HG02943 (cell line): Measurements from ENCODE around the gene HERC3.

Experiments used
- ATAC-seq: cut with Tn5 transposase; IDR thresholded peaks from one replicate; pipeline ENCODE4 v1.9.1; 2021; ENCODE audit warnings: mild to moderate bottlenecking, low read depth, moderate library complexity; ENCODE audit not compliant: unreplicated experiment

The HERC3 gene

DNA sequence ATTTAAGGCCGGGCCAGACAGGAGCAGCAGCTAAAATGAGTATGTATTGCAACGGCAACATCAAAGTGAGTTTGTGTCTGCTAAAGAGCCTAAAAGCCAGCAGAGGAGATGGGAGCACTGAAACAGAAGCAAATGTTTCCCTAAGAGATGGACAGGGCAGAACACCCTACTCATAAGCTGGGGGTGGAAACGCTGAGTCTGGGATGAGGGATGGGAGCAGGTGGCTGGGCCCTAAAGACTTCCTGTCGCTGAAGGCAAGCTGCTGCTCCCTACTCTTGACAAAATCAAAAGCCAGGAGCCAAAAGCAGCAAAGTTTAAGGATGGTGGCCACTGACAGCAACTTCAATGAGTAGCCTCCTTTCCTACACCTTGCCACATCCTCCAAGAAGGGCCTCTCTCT lies 145.9 kb downstream of the HERC3 start:
- no peak for ATAC-seq

- no peak for ATAC-seq
These were observed 150.3 kb downstream of the HERC3 start for GRCh38 chr4:88742561-88742960.

DNA sequence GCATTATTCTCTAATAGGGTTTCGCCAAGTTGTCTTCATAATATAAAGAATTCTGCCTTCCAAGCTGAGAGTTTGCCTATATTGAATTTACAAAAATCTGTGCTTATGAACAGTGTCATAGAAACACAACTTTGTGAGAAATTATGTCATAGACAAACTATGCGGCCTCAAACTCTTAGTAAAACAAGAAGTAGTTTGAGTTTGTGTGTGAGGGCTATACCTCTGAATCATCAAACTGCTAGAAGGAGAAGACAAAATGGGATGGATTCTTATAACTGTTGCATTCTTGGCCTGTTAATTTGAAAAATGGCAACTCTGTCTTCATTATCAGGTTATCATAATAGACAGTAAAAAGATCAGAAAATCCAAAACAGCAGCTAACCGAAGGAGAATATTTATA lies 151.4 kb downstream of the HERC3 start:
- no peak for ATAC-seq

DNA sequence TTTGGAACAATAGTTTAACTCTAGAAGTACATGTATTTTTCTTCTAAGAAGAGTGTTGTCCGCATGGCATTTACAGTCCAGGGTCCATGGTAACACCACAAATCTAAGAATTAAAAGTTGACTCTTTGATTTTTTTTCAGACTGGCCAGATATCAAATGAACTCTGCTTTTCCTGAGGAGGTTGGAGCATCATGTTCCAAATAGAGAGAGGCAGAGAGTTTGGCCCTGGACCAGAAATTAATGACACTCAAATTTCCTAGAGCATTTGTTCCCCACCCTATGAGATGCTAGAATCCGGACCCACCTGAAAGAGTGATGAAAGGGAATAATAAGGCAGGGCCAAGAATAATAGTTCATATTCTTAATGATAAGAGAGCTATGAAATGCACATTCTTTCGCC lies 152.3 kb downstream of the HERC3 start:
- ATAC-seq = no peak

DNA sequence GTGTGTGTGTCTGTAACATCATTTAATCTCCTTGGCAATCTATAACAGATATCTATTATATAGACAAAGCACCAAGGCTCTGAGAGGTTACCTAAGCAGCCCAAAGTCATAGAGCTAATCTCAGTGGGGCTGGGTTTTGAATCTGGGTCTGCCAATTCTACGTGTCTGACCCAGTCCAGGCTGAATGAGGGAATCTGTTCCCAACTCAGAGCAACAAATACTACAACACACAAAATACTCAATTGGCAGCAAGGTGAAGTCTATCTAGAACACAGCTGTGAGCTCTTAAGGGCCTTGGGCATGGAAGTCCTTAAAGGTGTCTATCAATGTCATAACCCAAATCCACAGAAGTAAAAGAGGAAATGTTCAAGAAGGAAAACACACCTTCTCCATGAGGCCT lies 152.9 kb downstream of the HERC3 start:
- ATAC-seq = no peak

DNA sequence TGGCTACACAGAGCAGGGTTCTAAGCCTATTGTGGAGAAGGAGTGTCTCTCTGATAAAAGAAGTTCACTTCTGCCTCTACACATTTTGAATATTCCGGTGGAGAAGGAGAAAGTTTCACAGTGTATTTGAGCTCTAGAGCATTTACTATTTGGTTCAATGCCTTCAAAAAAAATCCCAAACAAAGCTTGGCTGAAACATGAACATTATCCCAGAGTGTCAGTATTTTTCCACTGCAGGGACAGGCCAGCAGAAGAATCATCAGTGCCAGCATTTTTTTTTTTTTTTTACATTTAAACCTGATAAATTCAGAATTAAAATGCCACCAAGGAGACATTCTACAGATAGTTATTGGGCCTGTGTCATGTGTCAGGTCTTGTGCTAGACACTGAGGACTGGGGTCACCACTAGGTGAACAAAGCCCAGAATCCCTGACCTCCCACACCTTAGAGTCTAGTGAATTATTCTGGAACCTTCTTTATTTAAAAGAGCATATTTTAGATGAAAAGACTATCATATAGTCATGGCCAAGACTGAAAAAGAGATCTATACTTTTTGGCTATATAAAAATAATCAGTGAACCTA lies 153.4 kb downstream of the HERC3 start:
- ATAC-seq = no peak

- ATAC-seq = no peak
These were observed 153.9 kb downstream of the HERC3 start for GRCh38 chr4:88746206-88746605.

- no peak for ATAC-seq
These were observed 155.1 kb downstream of the HERC3 start for GRCh38 chr4:88747351-88747750.

- ATAC-seq = no peak
These were observed 158.1 kb downstream of the HERC3 start for GRCh38 chr4:88750369-88750768.

- ATAC-seq = no peak
These were observed 159.2 kb downstream of the HERC3 start for GRCh38 chr4:88751258-88752075.

GRCh38 chr4:88752076-88752463 lies 159.8 kb downstream of the HERC3 start:
- ATAC-seq = no peak

GRCh38 chr4:88752754-88753153 lies 160.5 kb downstream of the HERC3 start:
- no peak for ATAC-seq

- no peak for ATAC-seq
These were observed 161.6 kb downstream of the HERC3 start for GRCh38 chr4:88753658-88754571.

DNA sequence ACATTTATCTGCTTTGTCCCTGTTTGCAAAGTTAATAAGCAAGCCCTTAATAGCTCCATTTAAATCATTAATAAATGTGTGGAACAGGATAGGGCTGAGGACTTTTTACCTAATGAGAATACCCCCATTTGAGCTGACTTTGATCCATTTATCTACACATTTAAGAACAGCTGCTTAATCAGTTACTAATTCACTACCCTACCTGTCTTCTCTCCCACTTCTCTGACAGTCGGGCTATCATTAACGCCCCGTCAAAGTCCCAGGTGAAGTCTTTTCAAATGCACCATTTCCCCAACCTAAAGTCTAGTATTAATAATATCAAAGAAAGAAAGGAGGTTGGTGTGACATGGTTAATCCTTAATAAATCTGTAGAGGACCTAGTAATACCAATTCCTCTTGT lies 162.5 kb downstream of the HERC3 start:
- ATAC-seq = no peak

DNA sequence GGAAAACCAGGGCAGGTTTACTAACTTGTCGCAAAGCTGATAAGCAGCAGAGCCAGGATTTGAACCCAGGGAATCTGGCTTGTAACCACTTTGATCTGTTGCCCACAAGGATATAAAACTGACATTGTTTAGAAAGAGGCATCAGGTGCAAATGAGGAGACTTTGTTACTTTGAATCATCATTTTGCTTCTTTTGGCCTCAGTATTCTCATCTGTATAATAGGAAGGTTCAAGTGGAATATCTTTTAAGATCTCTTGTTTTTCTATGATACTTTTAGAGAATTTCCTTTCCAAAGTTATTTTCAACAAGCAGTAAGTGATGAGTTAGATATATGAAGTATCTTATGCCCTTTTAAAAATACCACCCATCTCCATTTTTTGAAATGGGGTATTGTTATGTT lies 163.2 kb downstream of the HERC3 start:
- no peak for ATAC-seq

DNA sequence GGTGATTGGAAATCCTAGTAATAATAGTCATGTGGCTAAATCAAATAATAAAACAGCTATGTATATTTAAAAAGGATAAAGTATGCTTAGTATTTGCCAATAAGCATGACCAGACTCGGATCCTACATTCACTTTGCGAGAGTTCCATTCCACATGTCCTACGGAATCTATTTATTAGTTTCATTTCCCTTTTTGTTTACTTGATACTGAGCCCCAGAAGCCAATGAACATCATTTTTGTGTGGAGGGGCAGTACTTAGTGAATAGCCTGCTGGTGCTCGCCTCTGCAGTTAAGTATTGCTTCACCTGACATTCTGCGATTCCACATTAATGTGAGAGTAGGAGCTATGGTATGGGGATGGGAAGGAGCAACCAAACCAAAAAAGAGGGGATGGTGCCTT lies 163.9 kb downstream of the HERC3 start:
- ATAC-seq = no peak

DNA sequence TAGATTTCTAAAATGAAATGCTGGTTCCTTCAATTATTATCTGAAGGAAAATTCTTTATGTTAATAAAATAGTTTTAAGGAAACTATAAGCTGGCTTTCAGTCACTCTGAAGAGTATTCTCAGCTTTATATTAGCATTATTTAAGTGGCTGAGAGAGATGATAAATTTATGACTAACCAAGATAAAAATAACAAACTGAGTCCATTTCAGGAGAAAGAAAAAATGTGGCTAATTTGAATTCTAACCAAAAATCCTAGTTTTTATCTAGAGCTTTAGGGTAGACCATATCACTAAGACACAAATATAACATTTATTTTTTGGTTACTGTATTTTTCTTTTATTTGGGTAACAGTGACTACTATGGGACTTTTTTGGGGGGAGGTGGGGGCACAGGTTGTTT lies 164.8 kb downstream of the HERC3 start:
- no peak for ATAC-seq

DNA sequence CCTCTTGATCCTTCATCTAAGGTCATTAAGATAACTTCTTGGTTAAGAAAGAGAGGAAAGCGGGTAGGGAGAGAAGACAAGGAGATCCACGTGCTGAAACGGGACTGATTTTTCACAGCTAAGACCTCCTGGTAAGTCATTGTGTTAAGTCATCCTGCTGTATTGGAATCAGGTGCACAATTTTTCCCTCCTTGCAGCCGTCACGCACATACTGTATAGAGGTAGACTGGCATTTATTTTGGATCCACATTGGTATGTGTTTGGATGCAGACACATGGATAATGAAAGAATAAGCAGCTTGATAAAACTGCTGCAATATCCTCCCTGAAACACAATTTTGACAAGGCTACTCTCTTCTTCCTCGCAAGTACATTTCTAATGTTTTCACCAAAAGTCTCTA lies 165.5 kb downstream of the HERC3 start:
- ATAC-seq = no peak
